ENCODE measurements around the gene VEGFC.
A peak's percentile ranks its signal among the peaks of the same experiment; 100 is the strongest.

Gene VEGFC

DNA sequence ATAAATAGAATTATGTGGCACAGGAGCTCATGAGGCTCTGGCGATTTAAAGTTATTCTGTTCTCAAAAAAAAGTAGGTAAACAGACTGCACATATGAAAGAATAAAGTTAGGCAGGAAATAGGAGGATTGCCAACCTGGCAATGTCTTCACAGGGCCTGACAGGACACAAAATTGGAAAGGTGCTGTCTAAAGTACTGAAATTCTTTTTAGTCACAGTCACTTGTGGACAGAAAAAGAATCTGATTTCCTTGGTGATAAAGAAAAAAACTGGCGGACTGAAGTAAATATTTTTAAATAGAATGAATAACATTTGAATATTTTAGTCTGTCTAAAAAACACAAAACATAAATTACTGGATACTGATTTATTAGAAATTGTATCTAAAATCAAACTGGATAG is 124.4 kb downstream of the VEGFC start:
- FAIRE-seq (no peak), DNase-seq (ENCODE audit: insufficient read length) (no peak)
- TF ChIP-seq TAF1 (IDR thresholded peaks at IDR 0.05; ENCODE audit: borderline replicate concordance, low read depth, low read length) (no peak), POLR2AphosphoS5 (IDR thresholded peaks at IDR 0.05; ENCODE audit: low read depth, low read length) (no peak), POLR2A (IDR thresholded peaks at IDR 0.05; ENCODE audit: low read depth, low read length) (no peak)

DNA sequence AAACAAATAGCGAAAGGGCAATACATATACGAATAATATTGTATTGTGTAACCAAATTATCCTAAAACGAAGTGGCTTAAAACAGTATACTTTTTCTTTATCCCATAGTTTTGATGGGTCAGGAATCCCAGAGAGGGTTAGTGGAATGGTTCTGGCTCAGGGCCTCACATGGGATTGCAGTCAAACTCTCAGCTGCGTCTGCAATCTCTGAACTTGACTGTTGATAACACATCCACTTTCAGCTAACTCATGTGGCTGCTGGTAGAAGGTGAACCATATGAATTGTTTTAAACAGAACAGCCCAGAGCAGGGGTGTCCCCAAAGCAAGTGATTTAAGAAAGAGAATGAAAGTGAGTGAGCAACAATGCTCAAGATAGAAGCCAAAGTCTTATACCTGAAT is 127.8 kb downstream of the VEGFC start:
- TF ChIP-seq TAF1 (IDR thresholded peaks at IDR 0.05; ENCODE audit: borderline replicate concordance, low read depth, low read length) (no peak), POLR2AphosphoS5 (IDR thresholded peaks at IDR 0.05; ENCODE audit: low read depth, low read length) (no peak), POLR2A (IDR thresholded peaks at IDR 0.05; ENCODE audit: low read depth, low read length) (no peak)
- DNase-seq (ENCODE audit: insufficient read length) (no peak), FAIRE-seq (no peak)

DNA sequence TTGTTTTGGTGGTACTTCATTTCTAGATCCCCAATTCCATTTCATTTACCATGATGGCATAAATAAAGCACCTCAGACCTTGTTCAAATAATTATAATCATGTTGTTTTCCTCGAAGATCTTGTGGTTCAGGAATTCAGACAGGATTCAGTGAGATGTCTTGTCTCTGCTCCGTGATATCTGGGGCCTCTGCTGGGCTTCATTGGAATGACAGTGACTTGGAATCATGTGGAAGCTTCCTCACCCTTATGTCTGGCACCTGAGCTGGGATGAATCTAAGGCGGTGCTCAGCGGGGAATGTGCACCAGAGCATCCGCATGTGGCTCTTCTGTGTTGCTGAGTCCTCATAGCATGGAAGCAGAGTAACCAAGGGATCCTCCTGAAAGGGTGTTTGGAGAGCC is 132.2 kb downstream of the VEGFC start:
- DNase-seq (ENCODE audit: insufficient read length) (no peak), FAIRE-seq (no peak)
- TF ChIP-seq POLR2AphosphoS5 (IDR thresholded peaks at IDR 0.05; ENCODE audit: low read depth, low read length), result no peak

DNA sequence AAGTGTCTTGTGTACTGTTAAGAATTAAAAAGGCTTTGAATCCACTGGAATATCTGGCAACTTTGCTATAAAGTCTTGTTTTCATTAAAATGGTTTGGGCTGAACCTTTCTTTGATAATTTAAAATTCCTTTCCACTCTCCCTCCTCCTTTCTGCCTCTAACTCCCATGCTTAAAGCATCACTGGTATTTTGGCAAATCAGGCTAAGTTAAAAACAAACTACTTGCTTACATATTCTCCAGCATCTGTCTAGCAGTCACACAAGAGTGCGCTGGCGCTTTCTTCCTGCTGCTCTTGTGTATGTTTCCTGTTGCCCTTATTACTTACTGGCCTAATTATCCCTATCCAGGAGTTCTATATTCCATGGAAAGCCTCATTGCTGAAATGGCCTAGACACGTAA is 136.6 kb downstream of the VEGFC start:
- FAIRE-seq, result no peak
- DNase-seq (ENCODE audit: insufficient read length), result no peak
- TF ChIP-seq POLR2AphosphoS5 (IDR thresholded peaks at IDR 0.05; ENCODE audit: low read depth, low read length) (no peak), TAF1 (IDR thresholded peaks at IDR 0.05; ENCODE audit: borderline replicate concordance, low read depth, low read length) (no peak)

DNA sequence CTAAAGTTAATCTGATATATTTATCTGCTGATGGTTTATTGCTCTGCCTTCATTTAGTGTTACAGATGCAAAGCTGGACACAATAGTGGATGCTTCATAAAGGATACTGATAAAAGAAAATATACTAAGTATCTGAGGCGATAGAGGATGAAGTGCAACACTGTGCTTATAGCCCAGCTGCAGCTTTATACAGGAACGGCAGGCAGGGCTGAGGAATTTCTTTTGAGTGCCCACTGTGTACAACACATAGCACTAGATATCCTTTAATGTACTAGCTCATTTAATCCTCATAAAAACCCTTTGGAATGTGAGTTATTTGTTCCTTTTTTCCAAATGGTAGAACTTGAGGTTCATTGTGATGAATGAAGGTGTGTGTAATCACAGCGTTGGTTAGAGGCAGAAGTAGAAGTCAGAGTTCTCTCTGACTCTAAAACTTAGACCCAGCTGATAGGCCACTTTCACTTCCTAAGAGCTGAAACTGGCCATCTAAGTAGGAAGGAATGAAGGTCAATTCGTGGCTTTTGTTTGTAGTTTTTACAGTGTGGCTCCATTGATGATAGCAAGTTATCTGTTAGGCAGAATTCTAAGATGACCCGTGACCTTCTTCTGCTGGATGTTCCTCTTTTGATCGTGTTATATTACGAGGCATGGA is 138.0 kb downstream of the VEGFC start:
- FAIRE-seq, result no peak

DNA sequence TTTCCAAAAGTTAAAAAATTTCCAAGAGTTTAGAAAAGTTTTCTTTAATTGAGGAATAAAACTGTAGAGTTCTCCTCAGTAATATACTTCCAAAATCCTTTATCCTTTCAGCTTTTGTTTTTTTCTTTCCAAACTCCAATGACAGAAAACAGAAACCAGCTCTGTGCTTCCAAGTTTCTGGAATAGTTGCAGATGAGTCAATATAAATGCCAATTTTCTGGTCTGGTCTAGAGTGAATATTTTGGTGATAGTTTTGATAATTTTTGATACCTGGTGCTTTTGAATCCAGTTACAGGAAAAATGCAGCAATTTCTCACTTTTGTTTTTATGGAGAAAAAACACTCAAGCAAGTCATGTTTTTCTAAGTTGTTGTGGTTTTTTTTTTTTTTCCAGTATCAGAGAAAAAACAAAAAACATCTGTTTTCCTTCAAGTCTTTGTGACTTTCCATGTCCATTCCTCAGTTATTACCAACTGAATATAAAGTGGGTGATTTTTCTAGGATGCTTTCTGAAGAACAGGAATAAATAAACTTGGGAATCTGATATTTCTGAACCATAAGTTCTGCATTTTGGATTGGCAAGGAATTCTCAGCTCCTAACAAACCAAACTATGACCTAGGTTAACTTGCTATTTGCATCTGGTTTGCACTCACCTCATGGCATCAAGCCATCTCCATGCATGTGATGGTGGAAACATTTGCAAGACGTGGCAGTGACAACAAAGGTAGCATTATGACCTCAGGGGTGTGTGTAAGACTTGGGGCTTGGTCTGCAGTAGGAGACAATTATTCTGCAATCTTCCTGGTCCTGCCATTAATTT is 139.1 kb downstream of the VEGFC start:
- no peak for TF ChIP-seq POLR2A (IDR thresholded peaks at IDR 0.05; ENCODE audit: low read depth, low read length)
- no peak for TF ChIP-seq TAF1 (IDR thresholded peaks at IDR 0.05; ENCODE audit: borderline replicate concordance, low read depth, low read length)
- TF ChIP-seq POLR2AphosphoS5 (IDR thresholded peaks at IDR 0.05; ENCODE audit: low read depth, low read length), result no peak
- DNase-seq (ENCODE audit: insufficient read length), result no peak
- no peak for FAIRE-seq

More for the DNA sequence above, 138.0 kb downstream of the VEGFC start:
- DNase-seq (ENCODE audit: insufficient read length), result no peak
- TF ChIP-seq TAF1 (IDR thresholded peaks at IDR 0.05; ENCODE audit: borderline replicate concordance, low read depth, low read length) (no peak), POLR2AphosphoS5 (IDR thresholded peaks at IDR 0.05; ENCODE audit: low read depth, low read length) (no peak), POLR2A (IDR thresholded peaks at IDR 0.05; ENCODE audit: low read depth, low read length) (no peak)

DNA sequence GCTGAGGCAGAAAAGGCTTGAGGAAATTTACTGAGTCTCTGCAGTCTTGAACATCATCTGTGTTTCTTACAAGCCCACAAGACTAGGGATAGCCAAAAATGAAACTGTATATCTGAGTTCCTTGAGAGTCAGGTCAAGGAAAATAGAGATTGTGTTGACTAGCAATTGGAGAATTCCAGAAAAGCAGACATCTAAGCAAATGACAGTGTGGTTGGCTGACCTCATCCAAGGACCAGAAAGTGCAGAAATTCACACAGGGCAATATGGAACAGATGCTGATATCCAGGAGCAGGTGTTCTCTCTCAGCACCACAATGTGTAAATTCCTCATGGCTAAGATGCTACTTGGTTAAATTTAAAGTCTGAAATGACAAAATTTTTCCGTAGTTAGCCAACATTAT is 146.4 kb downstream of the VEGFC start:
- DNase-seq (ENCODE audit: insufficient read length) (no peak), FAIRE-seq (no peak)
- TF ChIP-seq POLR2A (IDR thresholded peaks at IDR 0.05; ENCODE audit: low read depth, low read length), result no peak
- TF ChIP-seq TAF1 (IDR thresholded peaks at IDR 0.05; ENCODE audit: borderline replicate concordance, low read depth, low read length), result no peak
- no peak for TF ChIP-seq POLR2AphosphoS5 (IDR thresholded peaks at IDR 0.05; ENCODE audit: low read depth, low read length)

DNA sequence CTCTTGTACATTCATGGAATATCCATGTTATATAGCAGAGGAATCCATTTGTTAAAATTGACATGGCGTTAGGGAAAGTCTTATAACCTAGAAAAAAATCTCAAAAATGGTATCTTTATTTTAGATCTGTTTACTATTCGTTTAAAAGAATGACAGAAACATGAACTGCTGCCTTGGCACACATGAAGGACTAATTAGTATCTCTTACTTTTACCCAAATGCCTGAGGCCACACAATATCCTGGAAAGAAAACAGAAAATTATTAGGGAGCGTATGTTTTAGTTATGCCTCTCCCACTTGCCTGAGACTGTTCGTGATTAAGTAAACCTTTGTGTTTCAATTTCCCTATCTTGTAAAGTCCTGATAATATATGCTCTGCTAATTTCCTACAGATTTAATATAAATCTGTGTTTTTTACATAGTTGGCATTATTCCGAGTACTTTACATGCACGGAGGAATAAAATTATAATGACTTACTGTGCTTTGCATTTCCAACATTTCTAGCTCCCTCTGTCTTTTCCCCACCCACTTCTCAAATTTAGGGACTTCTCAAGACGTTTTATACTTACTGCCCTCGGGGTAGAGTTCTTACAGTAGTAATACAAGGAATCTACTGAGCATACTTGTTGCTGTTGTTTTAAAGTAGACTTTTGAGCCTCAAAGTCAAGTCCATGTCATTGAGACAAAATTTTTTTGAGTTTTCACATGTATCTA is 147.3 kb downstream of the VEGFC start:
- TF ChIP-seq POLR2A (IDR thresholded peaks at IDR 0.05; ENCODE audit: low read depth, low read length), result no peak
- TF ChIP-seq POLR2AphosphoS5 (IDR thresholded peaks at IDR 0.05; ENCODE audit: low read depth, low read length), result no peak
- TF ChIP-seq TAF1 (IDR thresholded peaks at IDR 0.05; ENCODE audit: borderline replicate concordance, low read depth, low read length), result no peak
- DNase-seq (ENCODE audit: insufficient read length), result no peak
- FAIRE-seq, result no peak

DNA sequence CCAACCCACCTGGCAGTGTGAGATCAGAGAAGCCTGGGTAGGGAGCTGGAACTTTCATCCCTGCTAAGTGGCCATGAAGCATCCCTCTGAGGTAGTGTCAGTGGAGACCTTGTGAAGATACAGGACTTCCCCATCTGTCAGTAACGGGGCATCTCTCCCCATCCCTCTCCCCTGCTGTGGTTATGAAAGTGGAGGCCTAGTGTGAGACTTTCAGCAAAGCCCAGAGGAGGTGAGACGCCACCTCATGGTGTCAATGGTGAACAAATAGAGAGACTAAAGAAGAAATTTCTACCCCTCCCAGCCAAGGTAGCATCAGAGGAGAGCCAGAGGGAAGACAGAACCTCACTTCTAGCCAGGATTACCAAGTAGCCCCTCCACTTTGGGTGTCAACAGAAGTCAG is 150.2 kb downstream of the VEGFC start:
- no peak for TF ChIP-seq TAF1 (IDR thresholded peaks at IDR 0.05; ENCODE audit: borderline replicate concordance, low read depth, low read length)
- TF ChIP-seq POLR2A (IDR thresholded peaks at IDR 0.05; ENCODE audit: low read depth, low read length), result no peak
- no peak for TF ChIP-seq POLR2AphosphoS5 (IDR thresholded peaks at IDR 0.05; ENCODE audit: low read depth, low read length)
- DNase-seq (ENCODE audit: insufficient read length) (no peak), FAIRE-seq (peak; percentile 5)

DNA sequence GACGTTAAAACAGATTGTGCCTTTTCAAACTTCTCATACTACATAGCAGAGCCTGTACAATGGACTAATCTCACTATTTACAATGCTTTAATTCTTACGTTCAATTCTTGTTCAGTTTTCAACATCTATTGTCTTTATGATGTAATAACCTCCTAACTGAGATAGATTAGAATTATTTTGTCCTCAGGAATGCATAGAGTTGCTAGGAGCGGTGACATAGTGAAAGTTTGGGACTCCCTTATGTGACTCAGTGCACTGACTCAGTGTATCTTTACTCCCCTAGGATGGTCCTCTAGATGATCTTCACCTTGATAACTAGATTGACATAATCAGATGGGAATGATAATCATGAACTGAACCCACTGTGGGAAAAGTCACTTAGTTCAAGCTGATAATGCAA is 151.5 kb downstream of the VEGFC start:
- FAIRE-seq, result no peak
- TF ChIP-seq POLR2A (IDR thresholded peaks at IDR 0.05; ENCODE audit: low read depth, low read length) (no peak), POLR2AphosphoS5 (IDR thresholded peaks at IDR 0.05; ENCODE audit: low read depth, low read length) (no peak), TAF1 (IDR thresholded peaks at IDR 0.05; ENCODE audit: borderline replicate concordance, low read depth, low read length) (no peak)

DNA sequence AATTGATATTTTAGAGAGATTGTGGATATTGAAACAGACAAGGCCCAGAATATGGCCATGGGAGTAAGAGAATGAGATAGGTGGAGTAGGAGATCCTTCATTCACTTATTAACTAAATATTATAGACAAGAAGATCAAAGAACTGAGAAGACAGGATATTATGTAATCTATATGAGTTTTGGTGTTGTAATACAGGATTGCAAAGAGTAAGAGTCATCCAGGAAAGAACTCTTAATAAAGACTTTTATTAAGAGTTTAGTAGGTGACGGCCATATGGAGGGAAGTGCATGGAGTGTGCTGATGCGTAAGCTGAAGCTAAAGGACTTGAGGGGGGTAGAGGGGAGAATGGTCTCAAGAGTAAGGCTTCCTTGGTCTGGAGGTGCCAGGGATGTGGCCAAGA is 153.7 kb downstream of the VEGFC start:
- TF ChIP-seq POLR2A (IDR thresholded peaks at IDR 0.05; ENCODE audit: low read depth, low read length) (no peak), POLR2AphosphoS5 (IDR thresholded peaks at IDR 0.05; ENCODE audit: low read depth, low read length) (no peak), TAF1 (IDR thresholded peaks at IDR 0.05; ENCODE audit: borderline replicate concordance, low read depth, low read length) (no peak)
- DNase-seq (ENCODE audit: insufficient read length) (no peak), FAIRE-seq (no peak)

More for the DNA sequence above, 151.5 kb downstream of the VEGFC start:
- no peak for DNase-seq (ENCODE audit: insufficient read length)

DNA sequence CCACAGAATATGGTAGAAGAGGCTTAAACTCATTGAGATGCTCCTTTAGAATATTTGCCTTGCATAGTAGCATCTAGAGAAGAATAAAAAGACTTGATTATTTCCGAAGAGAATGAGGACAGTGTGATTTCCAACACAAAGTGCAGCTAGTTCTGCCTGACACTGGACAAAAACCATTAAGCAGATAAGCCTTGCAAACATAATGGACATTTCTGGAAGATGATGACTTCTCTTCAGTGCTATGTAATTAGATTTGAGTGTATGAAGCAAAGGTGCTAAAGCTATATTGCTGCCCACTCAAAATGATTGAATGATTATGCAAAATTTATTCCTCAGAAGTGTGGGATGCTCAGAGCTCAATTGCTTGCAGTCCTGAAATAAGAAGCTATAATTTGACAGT is 156.4 kb downstream of the VEGFC start:
- TF ChIP-seq TAF1 (IDR thresholded peaks at IDR 0.05; ENCODE audit: borderline replicate concordance, low read depth, low read length) (no peak), POLR2A (IDR thresholded peaks at IDR 0.05; ENCODE audit: low read depth, low read length) (no peak), POLR2AphosphoS5 (IDR thresholded peaks at IDR 0.05; ENCODE audit: low read depth, low read length) (no peak)
- no peak for DNase-seq (ENCODE audit: insufficient read length)
- no peak for FAIRE-seq
